ENCODE data around the gene DLG2. TPM values are rescaled to one million over a fixed set of nuclear protein-coding genes. Genes with fewer than 3 reads are reported as not detected.

Gene DLG2
- total RNA-seq, 2 donors from 2014 or later, result 3.8 to 16.4 TPM

DNA sequence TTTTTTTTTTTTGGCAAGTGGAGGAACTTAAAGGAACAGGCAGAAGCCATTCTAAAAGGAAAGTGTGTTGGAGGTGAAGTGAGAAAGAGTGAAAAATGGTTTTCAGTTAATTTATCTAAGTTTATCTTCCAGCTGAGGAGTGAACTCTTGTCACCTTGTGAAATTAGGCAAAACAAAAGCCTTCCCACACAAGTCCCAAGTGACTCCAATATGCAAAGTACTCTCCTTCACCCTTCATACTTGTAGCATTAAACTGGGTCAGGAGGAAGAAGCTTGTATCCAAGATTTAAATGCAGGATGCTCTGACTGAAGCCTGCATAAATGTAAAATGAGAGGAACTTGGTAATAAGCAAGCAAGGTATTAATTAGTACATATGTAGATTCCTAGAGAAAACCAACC, 796.8 kb downstream of the DLG2 start:
- Histone ChIP-seq H3K27ac (no peak overlapping the region), H3K36me3 (no peaks in the 10 kb centered on the region), H3K9me3 (no peaks in the 10 kb centered on the region), H3K4me3 (no peak overlapping the region), H3K4me1 (ENCODE audit: control insufficient read depth in 1 of 2, low read depth in 2 of 2) (no peaks in the 10 kb centered on the region), H3K27me3 (replicated peaks; ENCODE audit: insufficient read depth) (no peaks in the 10 kb centered on the region)
- DNase-seq (ENCODE audit: low spot score), result no peak
- TF ChIP-seq, protein P1, sequence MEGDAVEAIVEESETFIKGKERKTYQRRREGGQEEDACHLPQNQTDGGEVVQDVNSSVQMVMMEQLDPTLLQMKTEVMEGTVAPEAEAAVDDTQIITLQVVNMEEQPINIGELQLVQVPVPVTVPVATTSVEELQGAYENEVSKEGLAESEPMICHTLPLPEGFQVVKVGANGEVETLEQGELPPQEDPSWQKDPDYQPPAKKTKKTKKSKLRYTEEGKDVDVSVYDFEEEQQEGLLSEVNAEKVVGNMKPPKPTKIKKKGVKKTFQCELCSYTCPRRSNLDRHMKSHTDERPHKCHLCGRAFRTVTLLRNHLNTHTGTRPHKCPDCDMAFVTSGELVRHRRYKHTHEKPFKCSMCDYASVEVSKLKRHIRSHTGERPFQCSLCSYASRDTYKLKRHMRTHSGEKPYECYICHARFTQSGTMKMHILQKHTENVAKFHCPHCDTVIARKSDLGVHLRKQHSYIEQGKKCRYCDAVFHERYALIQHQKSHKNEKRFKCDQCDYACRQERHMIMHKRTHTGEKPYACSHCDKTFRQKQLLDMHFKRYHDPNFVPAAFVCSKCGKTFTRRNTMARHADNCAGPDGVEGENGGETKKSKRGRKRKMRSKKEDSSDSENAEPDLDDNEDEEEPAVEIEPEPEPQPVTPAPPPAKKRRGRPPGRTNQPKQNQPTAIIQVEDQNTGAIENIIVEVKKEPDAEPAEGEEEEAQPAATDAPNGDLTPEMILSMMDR (IDR thresholded peaks at IDR 0.05), result no peak
- ATAC-seq (ENCODE audit: insufficient number of reproducible peaks, low FRiP score, low read depth), result no peak

DNA sequence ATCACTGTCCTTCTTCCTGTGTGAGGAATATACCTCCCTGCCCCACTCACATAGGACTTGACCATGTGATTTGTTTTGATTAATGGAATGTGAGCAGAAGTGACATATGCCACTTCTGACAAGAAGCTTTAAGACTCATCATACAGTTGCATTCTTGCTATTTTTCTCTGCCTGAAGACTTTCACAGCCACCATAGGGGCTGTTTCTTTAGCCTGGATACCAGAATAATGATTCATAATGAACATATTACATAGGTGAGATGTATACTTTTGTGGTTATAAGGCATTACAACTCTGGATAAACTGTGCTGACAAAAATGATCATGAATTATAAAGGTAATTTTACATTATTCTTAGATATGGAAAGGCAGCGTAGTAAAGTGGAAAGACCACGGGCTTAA, 798.0 kb downstream of the DLG2 start:
- Histone ChIP-seq H3K36me3 (no peaks in the 10 kb centered on the region), H3K27ac (no peak overlapping the region), H3K4me1 (ENCODE audit: control insufficient read depth in 1 of 2, low read depth in 2 of 2) (no peaks in the 10 kb centered on the region), H3K4me3 (no peak overlapping the region), H3K9me3 (no peaks in the 10 kb centered on the region), H3K27me3 (replicated peaks; ENCODE audit: insufficient read depth) (no peaks in the 10 kb centered on the region)
- ATAC-seq (ENCODE audit: insufficient number of reproducible peaks, low FRiP score, low read depth) (no peak), DNase-seq (ENCODE audit: low spot score) (no peak)
- TF ChIP-seq, protein P1 (IDR thresholded peaks at IDR 0.05), result no peak

DNA sequence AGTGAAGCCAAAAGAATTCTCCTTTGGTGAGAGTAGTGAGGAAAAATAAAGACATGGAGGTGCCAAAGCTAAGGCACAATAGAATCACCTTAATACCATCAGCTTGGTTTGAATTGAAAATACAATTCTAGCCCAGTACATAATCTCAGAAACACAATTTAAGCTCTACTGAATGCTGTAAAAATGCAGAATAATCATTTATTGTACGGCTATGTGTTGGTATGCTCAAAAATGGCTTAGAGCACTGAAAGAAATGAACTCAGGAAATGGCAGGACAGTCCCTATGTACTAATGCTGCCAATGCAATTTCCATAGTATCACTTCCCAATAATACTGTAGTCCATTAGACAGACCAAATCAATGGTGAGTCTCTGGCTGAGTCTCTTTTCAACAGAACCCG, 798.5 kb downstream of the DLG2 start:
- TF ChIP-seq, protein P1 (IDR thresholded peaks at IDR 0.05), result no peak
- Histone ChIP-seq H3K27ac (no peak overlapping the region), H3K9me3 (no peaks in the 10 kb centered on the region), H3K27me3 (replicated peaks; ENCODE audit: insufficient read depth) (no peaks in the 10 kb centered on the region), H3K36me3 (no peaks in the 10 kb centered on the region), H3K4me3 (no peak overlapping the region), H3K4me1 (ENCODE audit: control insufficient read depth in 1 of 2, low read depth in 2 of 2) (no peaks in the 10 kb centered on the region)
- DNase-seq (ENCODE audit: low spot score), result no peak
- no peak for ATAC-seq (ENCODE audit: insufficient number of reproducible peaks, low FRiP score, low read depth)

DNA sequence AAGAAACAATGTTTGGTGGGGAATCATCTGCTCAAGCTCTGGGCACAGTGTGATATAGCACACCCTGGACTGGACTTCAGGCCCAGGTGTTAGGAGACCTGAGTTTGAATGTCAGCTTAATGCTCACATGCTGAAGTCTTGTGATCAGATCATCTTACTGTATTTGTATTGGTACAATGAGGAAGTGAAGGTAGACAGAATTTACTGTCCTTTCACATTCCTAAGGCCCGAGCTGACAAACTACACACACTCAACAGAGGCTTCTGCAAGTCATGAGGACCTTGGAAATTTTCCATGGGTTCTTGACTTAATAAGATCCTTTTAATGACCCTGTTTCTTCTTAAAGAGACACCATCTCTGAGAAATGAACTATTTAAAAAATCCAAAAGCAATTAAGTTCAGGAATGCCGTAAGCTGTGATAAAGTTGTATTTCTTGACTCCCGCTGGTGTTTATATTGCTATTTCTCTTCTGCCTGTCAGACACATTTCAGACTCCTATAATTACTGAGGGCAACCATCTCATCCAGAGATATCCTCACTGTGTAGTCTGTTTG, 802.0 kb downstream of the DLG2 start:
- no peaks in the 10 kb centered on the region for H3K27me3 ChIP-seq (replicated peaks; ENCODE audit: insufficient read depth)
- H3K27ac ChIP-seq, result no peak overlapping the region
- H3K4me1 ChIP-seq (ENCODE audit: control insufficient read depth in 1 of 2, low read depth in 2 of 2), result no peaks in the 10 kb centered on the region
- H3K4me3 ChIP-seq, result no peak overlapping the region
- DNase-seq (ENCODE audit: low spot score) (no peak), ATAC-seq (ENCODE audit: insufficient number of reproducible peaks, low FRiP score, low read depth) (no peak)
- TF ChIP-seq, protein P1 (IDR thresholded peaks at IDR 0.05), result no peak
- no peaks in the 10 kb centered on the region for H3K36me3 ChIP-seq
- no peaks in the 10 kb centered on the region for H3K9me3 ChIP-seq

DNA sequence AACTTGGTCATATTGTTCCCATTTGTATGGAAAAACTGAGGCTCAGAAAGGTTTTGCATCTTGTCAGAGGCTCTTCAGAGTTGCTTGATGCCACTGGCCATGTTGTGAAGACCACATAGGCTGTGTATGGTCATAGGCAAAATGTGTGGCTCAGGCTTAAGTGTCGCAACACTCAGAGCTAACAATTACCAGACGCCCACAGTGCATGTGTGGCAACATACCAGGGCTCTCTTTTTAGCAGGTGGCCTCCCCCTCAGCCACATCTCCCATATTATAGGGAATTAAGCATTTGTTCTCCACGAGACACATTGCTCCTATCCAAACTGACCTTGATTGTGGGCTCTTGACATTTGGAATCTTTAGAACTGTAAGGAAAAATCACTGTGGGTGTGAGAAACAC, 802.5 kb downstream of the DLG2 start:
- Histone ChIP-seq H3K4me3 (no peak overlapping the region), H3K27me3 (replicated peaks; ENCODE audit: insufficient read depth) (no peaks in the 10 kb centered on the region), H3K27ac (no peak overlapping the region), H3K9me3 (no peaks in the 10 kb centered on the region), H3K36me3 (no peaks in the 10 kb centered on the region), H3K4me1 (ENCODE audit: control insufficient read depth in 1 of 2, low read depth in 2 of 2) (no peaks in the 10 kb centered on the region)
- no peak for DNase-seq (ENCODE audit: low spot score)
- TF ChIP-seq, protein P1 (IDR thresholded peaks at IDR 0.05), result no peak
- no peak for ATAC-seq (ENCODE audit: insufficient number of reproducible peaks, low FRiP score, low read depth)

Data from thoracic aorta (tissue), 2 donors.